AG04450 (cell line): Measurements from ENCODE around the gene MVD. TPM values are rescaled to one million over a fixed set of nuclear protein-coding genes. Genes with fewer than 3 reads are reported as not detected.

Experiments
- CTCF ChIA-PET: fragments of 300-600, 350-600 bp; formaldehyde crosslinking; extraction: SDS; loops from one replicate; lab custom pipeline; 2022; ENCODE audit warnings: antibody characterized with exemption, inconsistent platforms; lab: Charles Lee
- POLR2A ChIA-PET: fragments of 350-600 bp; formaldehyde crosslinking; extraction: SDS; loops from one replicate; lab custom pipeline; 2021; ENCODE audit warnings: antibody characterized with exemption, inconsistent platforms; lab: Yijun Ruan, JAX
- DNase-seq: peaks from one replicate; pipeline ENCODE4 v3.0.0-alpha.2; 2011; ENCODE audit warnings: low read depth, low spot score
- H3K27ac ChIP-seq: one replicate; pipeline ENCODE4 v1.5.1; 2012; ENCODE audit warnings: low read depth, low read length, control low read depth
- H3K27me3 ChIP-seq: one replicate; pipeline ENCODE4 v1.6.0; 2012; ENCODE audit warnings: low read length; ENCODE audit not compliant: control insufficient read depth, insufficient read depth
- H3K4me3 ChIP-seq: 2 replicates; pipeline ENCODE4 v1.5.1; 2011; ENCODE audit warnings: mild to moderate bottlenecking, low read depth, low read length, control low read depth
- H3K9me3 ChIP-seq: 2 replicates; pipeline ENCODE4 v1.5.1; 2012; ENCODE audit warnings: low read length; ENCODE audit not compliant: control insufficient read depth, insufficient read depth
- CTCF ChIP-seq: IDR thresholded peaks from 2 replicates; pipeline ENCODE4 v1.5.1; 2011; ENCODE audit warnings: low read depth, low read length, control low read depth, inconsistent platforms
- polyA plus RNA-seq: library from polyadenylated mRNA; depleted of rRNA; stranded (reverse); fragments of >200 nt; gene quantifications from 2 replicates; pipeline ENCODE4 v1.2.3, GENCODE V29; 2011

The MVD gene
- polyA plus RNA-seq, 1 experiment, result 9.1 TPM

- no peaks in the 10 kb centered on the region for H3K9me3 ChIP-seq
- ChIA-PET POLR2A (interaction anchor here (1.0 kb wide), 1 partner anchor 130 kb away, joined by 3 read pairs; the partner anchor contains the start of gene ZC3H18), CTCF (interaction anchor here (0.5 kb wide), 1 partner anchor 164 kb away, joined by 5 read pairs; no protein-coding TSS in a partner anchor)
- no peak for DNase-seq
- TF ChIP-seq CTCF, result no peak
- H3K27me3 ChIP-seq, result no peaks in the 10 kb centered on the region
- no peak overlapping the region for H3K27ac ChIP-seq
- no peak overlapping the region for H3K4me3 ChIP-seq
Measured at GRCh38 chr16:88700322-88700635, 37.4 kb upstream of the MVD start.

- H3K4me3 ChIP-seq, result no peak overlapping the region
- H3K27ac ChIP-seq, result no peak overlapping the region
- ChIA-PET CTCF (no interaction called here), POLR2A (no interaction called here)
- no peak for DNase-seq
- H3K27me3 ChIP-seq, result no peaks in the 10 kb centered on the region
- H3K9me3 ChIP-seq, result no peaks in the 10 kb centered on the region
- TF ChIP-seq CTCF, result no peak
Measured at GRCh38 chr16:88699180-88699579, 36.3 kb upstream of the MVD start.

GRCh38 chr16:88698646-88699045 is 35.8 kb upstream of the MVD start:
- H3K27me3 ChIP-seq, result no peaks in the 10 kb centered on the region
- no peak for TF ChIP-seq CTCF
- POLR2A ChIA-PET, result no interaction called here
- H3K4me3 ChIP-seq, result no peak overlapping the region
- no peak for DNase-seq
- H3K27ac ChIP-seq, result no peak overlapping the region
- CTCF ChIA-PET, result no interaction called here
- no peaks in the 10 kb centered on the region for H3K9me3 ChIP-seq

GRCh38 chr16:88697831-88698615 is 35.1 kb upstream of the MVD start:
- POLR2A ChIA-PET, result no interaction called here

More at GRCh38 chr16:88697831-88698615, 35.1 kb upstream of the MVD start:
- H3K27me3 ChIP-seq, result no peaks in the 10 kb centered on the region
- H3K27ac ChIP-seq, result no peak overlapping the region
- CTCF ChIA-PET, result no interaction called here
- no peaks in the 10 kb centered on the region for H3K9me3 ChIP-seq
- no peak for DNase-seq
- peak; percentile 31; the same call in 1 of the 2 replicates for TF ChIP-seq CTCF
- H3K4me3 ChIP-seq, result no peak overlapping the region
